IMR-90 (cell line): ENCODE data around the gene SNAP29.

ENCODE experiments used
- FOS ChIP-seq: fragments of 150-350 bp; IDR thresholded peaks from 2 replicates; pipeline ENCODE4 v1.6.1; 2016; ENCODE audit warnings: low read depth, low read length
- TF ChIP-seq, protein P1 (sequence below): conservative IDR thresholded peaks from 2 replicates; pipeline ENCODE4 v1.5.1; 2012; ENCODE audit warnings: mild to moderate bottlenecking, low read depth, low read length, improper control_type of control experiment
- TF ChIP-seq, protein P2 (sequence below): fragments of 150-350 bp; IDR thresholded peaks from 2 replicates; pipeline ENCODE4 v1.6.1; 2016; ENCODE audit warnings: low read depth, mild to moderate bottlenecking, low read length, moderate library complexity, borderline replicate concordance

GRCh38 chr22:20809538-20810185 is 49.1 kb upstream of the SNAP29 start:
- TF ChIP-seq, protein P1, sequence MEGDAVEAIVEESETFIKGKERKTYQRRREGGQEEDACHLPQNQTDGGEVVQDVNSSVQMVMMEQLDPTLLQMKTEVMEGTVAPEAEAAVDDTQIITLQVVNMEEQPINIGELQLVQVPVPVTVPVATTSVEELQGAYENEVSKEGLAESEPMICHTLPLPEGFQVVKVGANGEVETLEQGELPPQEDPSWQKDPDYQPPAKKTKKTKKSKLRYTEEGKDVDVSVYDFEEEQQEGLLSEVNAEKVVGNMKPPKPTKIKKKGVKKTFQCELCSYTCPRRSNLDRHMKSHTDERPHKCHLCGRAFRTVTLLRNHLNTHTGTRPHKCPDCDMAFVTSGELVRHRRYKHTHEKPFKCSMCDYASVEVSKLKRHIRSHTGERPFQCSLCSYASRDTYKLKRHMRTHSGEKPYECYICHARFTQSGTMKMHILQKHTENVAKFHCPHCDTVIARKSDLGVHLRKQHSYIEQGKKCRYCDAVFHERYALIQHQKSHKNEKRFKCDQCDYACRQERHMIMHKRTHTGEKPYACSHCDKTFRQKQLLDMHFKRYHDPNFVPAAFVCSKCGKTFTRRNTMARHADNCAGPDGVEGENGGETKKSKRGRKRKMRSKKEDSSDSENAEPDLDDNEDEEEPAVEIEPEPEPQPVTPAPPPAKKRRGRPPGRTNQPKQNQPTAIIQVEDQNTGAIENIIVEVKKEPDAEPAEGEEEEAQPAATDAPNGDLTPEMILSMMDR: no peak
- TF ChIP-seq, protein P2, sequence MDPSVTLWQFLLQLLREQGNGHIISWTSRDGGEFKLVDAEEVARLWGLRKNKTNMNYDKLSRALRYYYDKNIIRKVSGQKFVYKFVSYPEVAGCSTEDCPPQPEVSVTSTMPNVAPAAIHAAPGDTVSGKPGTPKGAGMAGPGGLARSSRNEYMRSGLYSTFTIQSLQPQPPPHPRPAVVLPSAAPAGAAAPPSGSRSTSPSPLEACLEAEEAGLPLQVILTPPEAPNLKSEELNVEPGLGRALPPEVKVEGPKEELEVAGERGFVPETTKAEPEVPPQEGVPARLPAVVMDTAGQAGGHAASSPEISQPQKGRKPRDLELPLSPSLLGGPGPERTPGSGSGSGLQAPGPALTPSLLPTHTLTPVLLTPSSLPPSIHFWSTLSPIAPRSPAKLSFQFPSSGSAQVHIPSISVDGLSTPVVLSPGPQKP: no peak
- no peak for TF ChIP-seq FOS
